Spinal cord (tissue), 10 donors: Measurements from ENCODE around the gene CDX1. TPM values are rescaled to one million over a fixed set of nuclear protein-coding genes. Genes with fewer than 3 reads are reported as not detected.

Source experiments
- DNase-seq, 6 donors: peaks; one replicate each; pipeline versions ENCODE4 v3.0.0 to v3.0.0-alpha.2; 2013 to 2015; ENCODE audit warnings: low spot score in 6 of 6, low read depth in 4 of 6
- H3K27ac ChIP-seq: one replicate; pipeline ENCODE4 v1.5.1; 2013; ENCODE audit warnings: low read depth, low read length, control low read depth
- H3K27me3 ChIP-seq: one replicate; pipeline ENCODE4 v1.6.1; 2013; ENCODE audit warnings: low read length; ENCODE audit not compliant: control insufficient read depth, insufficient read depth
- H3K36me3 ChIP-seq: one replicate; pipeline ENCODE4 v1.6.1; 2013; ENCODE audit warnings: low read length; ENCODE audit not compliant: control insufficient read depth, insufficient read depth
- H3K4me1 ChIP-seq: one replicate; pipeline ENCODE4 v1.6.1; 2013; ENCODE audit warnings: low read length; ENCODE audit not compliant: control insufficient read depth, insufficient read depth
- H3K4me3 ChIP-seq: one replicate; pipeline ENCODE4 v1.5.1; 2013; ENCODE audit warnings: low read depth, low read length, control low read depth
- H3K9me3 ChIP-seq: one replicate; pipeline ENCODE4 v1.6.1; 2013; ENCODE audit warnings: low read length; ENCODE audit not compliant: control insufficient read depth, insufficient read depth
- WGBS: methylation state at CpG from one replicate; pipeline ENCODE4 v1.1.5; 2013; ENCODE audit warnings: missing lambda C conversion rate; ENCODE audit not compliant: insufficient coverage; 5-methylcytosine and 5-hydroxymethylcytosine counted together
- polyA plus RNA-seq, 2 donors: library from polyadenylated mRNA; unstranded; fragments of 120-200 nt; gene quantifications; one replicate each; pipeline ENCODE4 v1.2.1, GENCODE V29; 2013; ENCODE audit not compliant: insufficient read length in 2 of 2
- total RNA-seq, 2 donors: library from RNA; depleted of rRNA in 1 of 2; stranded (reverse); fragments of 120-200 nt in 1 of 2; fragments of >200 nt in 1 of 2; gene quantifications; one replicate each; pipeline versions ENCODE4 v1.2.3 to v1.2.4, GENCODE V29; 2013 to 2014
- donor health status: healthy.

Gene CDX1
- total and polyA plus RNA-seq, 4 donors = 0.28 TPM; not detected in 3

GRCh38 chr5:150130493-150130922 lies 36.1 kb upstream of the CDX1 start:
- H3K9me3 ChIP-seq = no peaks in the 10 kb centered on the region
- peaks cover 32% of the 10 kb centered on the region for H3K36me3 ChIP-seq
- H3K4me3 ChIP-seq = no peak overlapping the region
- peaks cover 28% of the 10 kb centered on the region for H3K4me1 ChIP-seq
- no peak overlapping the region for H3K27ac ChIP-seq
- no peaks in the 10 kb centered on the region for H3K27me3 ChIP-seq
- WGBS = 66% methylated on average over 8 of the region's 8 CpGs
- DNase-seq = no peak

GRCh38 chr5:150131461-150131860 lies 35.1 kb upstream of the CDX1 start:
- no peaks in the 10 kb centered on the region for H3K27me3 ChIP-seq
- DNase-seq = no peak
- no peaks in the 10 kb centered on the region for H3K9me3 ChIP-seq
- H3K4me1 ChIP-seq = peaks cover 38% of the 10 kb centered on the region
- H3K36me3 ChIP-seq = peaks cover 36% of the 10 kb centered on the region
- H3K4me3 ChIP-seq = no peak overlapping the region
- H3K27ac ChIP-seq = no peak overlapping the region
- 100% methylated on average over 1 of the region's 4 CpGs for WGBS

DNA sequence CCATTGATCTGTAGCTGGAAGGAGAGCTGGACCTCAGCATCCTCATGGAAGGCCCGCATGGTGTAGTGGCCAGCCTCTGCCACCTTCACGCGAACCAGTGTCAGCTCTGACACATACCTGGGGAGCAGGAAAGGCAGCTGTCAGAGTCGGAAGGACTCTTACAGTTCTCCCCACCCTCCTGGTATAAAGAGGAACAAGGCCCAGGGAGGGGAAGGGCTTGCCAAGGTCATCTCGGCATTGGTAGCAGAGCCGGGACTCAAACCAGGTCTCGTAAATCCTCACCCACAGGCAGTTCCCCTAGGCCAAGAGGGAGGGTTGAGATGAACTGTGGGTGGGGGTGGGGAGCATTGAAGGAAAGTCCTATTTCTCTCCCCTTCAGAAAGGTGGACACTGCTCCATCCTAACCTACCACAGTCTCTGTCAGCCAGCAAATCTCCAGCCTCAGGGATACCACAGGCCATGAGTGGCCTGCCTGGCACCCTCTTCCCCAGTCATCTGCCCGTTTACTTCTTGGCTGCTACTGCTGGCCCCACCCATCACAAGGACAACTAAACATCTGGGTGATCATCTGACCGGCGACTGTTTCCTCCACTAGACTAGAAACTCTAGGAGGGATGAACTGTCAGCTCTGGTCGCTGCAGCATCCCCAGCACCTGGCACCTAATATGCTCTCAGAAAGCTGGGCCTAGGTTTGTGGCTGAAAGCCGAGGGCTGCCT lies 34.4 kb upstream of the CDX1 start:
- H3K4me1 ChIP-seq = peaks cover 44% of the 10 kb centered on the region
- H3K27ac ChIP-seq = no peak overlapping the region
- no peak overlapping the region for H3K4me3 ChIP-seq
- peaks cover 35% of the 10 kb centered on the region for H3K36me3 ChIP-seq
- no peaks in the 10 kb centered on the region for H3K9me3 ChIP-seq
- no peak for DNase-seq
- 69% methylated on average over 7 of the region's 12 CpGs for WGBS
- H3K27me3 ChIP-seq = no peaks in the 10 kb centered on the region

DNA sequence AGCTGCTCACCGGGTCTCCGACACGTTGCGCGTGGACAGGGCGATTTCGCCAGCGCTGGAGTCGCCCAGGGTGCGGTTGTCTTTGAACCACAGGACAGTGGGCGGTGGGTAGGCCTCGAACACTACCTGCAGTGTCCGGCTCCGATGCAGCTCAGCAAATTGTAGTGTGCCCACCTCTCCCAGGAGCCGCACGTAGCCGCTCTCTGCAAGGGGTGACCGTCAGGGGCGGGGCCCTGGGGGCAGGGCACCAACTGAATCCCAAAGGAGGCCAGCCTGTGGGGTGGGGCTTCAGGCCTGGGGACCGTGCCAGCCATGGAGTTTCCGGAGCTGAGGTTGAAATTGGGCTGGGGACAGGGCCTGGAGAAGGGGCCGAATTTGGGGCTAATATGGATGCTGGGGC lies 33.8 kb upstream of the CDX1 start:
- 90% methylated on average over 22 of the region's 22 CpGs for WGBS
- Histone ChIP-seq H3K4me3 (no peak overlapping the region), H3K27ac (no peak overlapping the region), H3K27me3 (no peaks in the 10 kb centered on the region), H3K9me3 (no peaks in the 10 kb centered on the region), H3K4me1 (peaks cover 50% of the 10 kb centered on the region), H3K36me3 (peaks cover 39% of the 10 kb centered on the region)
- no peak for DNase-seq

DNA sequence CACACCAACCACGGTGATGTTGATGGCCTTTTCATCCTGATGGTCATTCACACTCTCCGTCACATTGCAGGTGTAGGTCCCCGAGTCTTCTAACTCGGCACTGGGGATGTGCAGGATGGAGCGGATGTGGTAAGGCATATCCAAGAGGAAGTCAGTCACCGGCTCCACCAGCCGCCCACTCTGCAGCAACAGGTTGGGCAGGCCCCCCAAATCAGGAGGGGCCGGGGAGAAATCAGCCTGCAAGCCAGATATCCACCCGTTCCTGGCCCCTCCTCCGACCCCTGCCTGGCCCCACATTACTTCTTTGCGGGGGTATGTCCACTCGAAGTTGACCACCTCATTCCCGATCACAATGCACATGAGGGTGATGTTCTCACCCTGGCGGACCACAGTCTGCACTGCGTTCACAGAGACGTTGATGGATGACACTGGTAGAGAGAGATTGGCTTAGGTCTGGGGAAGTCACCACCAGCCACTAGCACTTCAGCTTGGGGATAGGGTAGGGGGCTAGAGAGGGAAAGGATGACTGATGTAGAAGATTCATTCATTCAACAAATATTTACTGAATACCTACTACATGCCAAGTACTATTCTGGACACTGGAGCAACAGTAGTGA lies 32.9 kb upstream of the CDX1 start:
- DNase-seq = no peak
- Histone ChIP-seq H3K27ac (no peak overlapping the region), H3K27me3 (no peaks in the 10 kb centered on the region), H3K4me3 (no peak overlapping the region), H3K4me1 (peaks cover 60% of the 10 kb centered on the region), H3K9me3 (no peaks in the 10 kb centered on the region), H3K36me3 (peaks cover 39% of the 10 kb centered on the region)
- 77% methylated on average over 14 of the region's 16 CpGs for WGBS

- Histone ChIP-seq H3K4me3 (no peak overlapping the region), H3K9me3 (no peaks in the 10 kb centered on the region), H3K36me3 (peaks cover 39% of the 10 kb centered on the region), H3K27ac (no peak overlapping the region), H3K4me1 (peaks cover 65% of the 10 kb centered on the region), H3K27me3 (no peaks in the 10 kb centered on the region)
- DNase-seq = no peak
- WGBS = 57% methylated on average over 4 of the region's 7 CpGs
Measured at GRCh38 chr5:150134198-150134588, 32.4 kb upstream of the CDX1 start.

DNA sequence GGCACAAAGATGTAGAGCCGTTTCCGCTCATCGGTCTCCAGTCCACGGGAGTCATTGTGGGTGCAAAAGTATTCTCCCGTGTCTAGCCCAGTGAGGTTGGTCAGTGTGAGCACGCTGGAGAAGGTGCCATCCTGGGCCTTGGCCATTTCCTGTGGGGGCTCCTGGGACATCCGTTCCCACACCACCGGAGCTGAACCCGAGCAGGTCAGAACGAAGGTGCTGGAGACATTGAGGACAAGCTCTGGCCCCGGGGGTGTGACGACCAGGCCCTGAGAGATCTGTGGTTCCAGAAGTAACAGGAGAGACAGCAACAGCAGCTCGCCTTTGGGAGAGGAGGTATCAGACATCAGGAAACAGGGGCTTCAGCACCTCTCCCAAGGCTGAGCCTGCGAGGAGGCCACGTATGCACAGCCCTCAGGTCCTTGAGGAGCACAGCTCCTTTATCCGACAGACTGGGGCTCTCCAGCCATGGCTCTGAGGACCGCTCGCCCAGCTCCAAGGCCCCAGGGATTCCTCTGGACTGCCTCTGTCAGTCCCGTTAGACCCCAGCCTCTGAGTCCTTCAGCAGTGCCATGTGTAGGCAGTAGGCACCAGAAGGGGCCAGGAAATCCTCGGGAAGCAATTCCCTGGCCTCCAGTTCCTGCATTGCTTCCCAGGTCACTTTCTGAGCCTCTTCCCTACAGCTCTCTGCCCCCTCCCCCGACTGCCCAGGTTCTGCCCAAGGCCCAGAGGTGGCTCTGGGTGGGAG lies 30.8 kb upstream of the CDX1 start:
- Histone ChIP-seq H3K27me3 (no peaks in the 10 kb centered on the region), H3K4me1 (peaks cover 69% of the 10 kb centered on the region), H3K9me3 (no peaks in the 10 kb centered on the region), H3K4me3 (no peak overlapping the region), H3K36me3 (peaks cover 35% of the 10 kb centered on the region), H3K27ac (no peak overlapping the region)
- 88% methylated on average over 21 of the region's 21 CpGs for WGBS
- DNase-seq = no peak

DNA sequence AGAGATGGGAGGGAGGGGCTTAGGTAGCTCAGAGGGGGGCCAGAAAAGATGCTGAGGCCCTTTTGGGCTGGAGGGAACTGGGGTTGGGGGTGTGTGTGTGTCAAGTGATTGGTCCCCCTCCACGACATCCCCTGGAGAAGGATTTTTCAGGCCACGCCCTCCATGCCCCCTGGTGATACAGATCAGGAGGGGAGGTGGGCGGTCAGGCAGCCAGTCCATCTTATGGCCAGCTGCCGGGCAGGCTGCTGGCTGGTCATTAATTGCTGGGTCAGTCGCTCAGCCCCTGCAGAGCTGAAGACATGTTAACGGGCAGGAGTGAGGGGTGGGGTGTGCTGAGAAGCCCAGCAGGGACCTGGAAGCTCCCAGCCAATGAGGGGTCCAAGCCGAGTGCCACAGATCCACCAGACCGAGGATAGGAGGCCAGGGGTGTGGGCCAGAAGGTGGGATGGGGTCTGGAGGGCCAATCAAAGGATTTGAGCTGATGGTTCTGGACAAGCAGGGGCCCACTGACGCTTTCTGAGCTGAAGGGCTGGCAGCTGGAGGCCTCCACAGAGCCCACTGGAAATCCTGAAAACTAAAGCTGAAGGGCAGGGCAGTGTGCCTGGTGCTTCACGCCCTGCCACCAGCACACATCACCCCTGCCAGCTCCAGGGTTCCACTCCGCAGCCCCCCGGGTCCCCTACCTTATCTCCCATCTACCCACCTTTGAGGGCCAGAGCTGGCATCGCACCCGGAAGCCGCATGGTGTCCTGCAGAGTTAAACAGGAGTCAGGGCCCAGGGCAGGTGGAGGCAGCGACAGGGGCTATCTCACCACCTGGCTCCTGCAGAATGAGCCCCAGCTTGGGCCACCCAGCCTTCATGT lies 30.0 kb upstream of the CDX1 start:
- WGBS = 63% methylated on average over 15 of the region's 16 CpGs
- Histone ChIP-seq H3K27ac (peak overlapping the region; percentile 82), H3K4me3 (no peak overlapping the region)

More for the DNA sequence above, 30.0 kb upstream of the CDX1 start:
- Histone ChIP-seq H3K9me3 (no peaks in the 10 kb centered on the region), H3K4me1 (peaks cover 73% of the 10 kb centered on the region), H3K27me3 (no peaks in the 10 kb centered on the region), H3K36me3 (peaks cover 32% of the 10 kb centered on the region)
- no peak for DNase-seq
